Hepatocyte (in vitro differentiated cells): ENCODE measurements around the gene TMEM245. TPM values are rescaled to one million over a fixed set of nuclear protein-coding genes. Genes with fewer than 3 reads are reported as not detected.

Experiments
- DNase-seq: peaks from one replicate; pipeline ENCODE4 v3.0.0-alpha.2; 2016; ENCODE audit warnings: low spot score
- H2AFZ ChIP-seq: fragments of 200-600 bp; sonication (generic); 2 replicates; pipeline ENCODE4 v1.6.0; 2016; ENCODE audit warnings: antibody characterized with exemption, mild to moderate bottlenecking
- H3K27ac ChIP-seq: fragments of 200-600 bp; sonication (generic); 2 replicates; pipeline ENCODE4 v1.5.1; 2016; ENCODE audit warnings: mild to moderate bottlenecking
- H3K27me3 ChIP-seq: fragments of 200-600 bp; sonication (generic); 2 replicates; pipeline ENCODE4 v1.6.1; 2016
- H3K36me3 ChIP-seq: fragments of 200-600 bp; sonication (generic); replicated peaks from 2 replicates; pipeline ENCODE4 v1.5.1; 2016; ENCODE audit warnings: low read depth; ENCODE audit not compliant: insufficient read depth
- H3K4me1 ChIP-seq: fragments of 200-600 bp; sonication (generic); 2 replicates; pipeline ENCODE4 v1.5.1; 2016; ENCODE audit warnings: mild to moderate bottlenecking, moderate library complexity; ENCODE audit not compliant: insufficient read depth
- H3K4me2 ChIP-seq: fragments of 200-600 bp; sonication (generic); 2 replicates; pipeline ENCODE4 v1.6.0; 2016
- H3K4me3 ChIP-seq: fragments of 200-600 bp; sonication (generic); 2 replicates; pipeline ENCODE4 v1.5.1; 2016; ENCODE audit warnings: mild to moderate bottlenecking
- H3K79me2 ChIP-seq: fragments of 200-600 bp; sonication (generic); 2 replicates; pipeline ENCODE4 v1.6.0; 2017; ENCODE audit warnings: mild to moderate bottlenecking
- H3K9me2 ChIP-seq: fragments of 200-600 bp; sonication (generic); replicated peaks from 2 replicates; pipeline ENCODE4 v1.6.0; 2017; ENCODE audit warnings: mild to moderate bottlenecking; ENCODE audit not compliant: insufficient read depth
- H3K9me3 ChIP-seq: fragments of 200-600 bp; sonication (generic); 2 replicates; pipeline ENCODE4 v1.5.1; 2016; ENCODE audit warnings: low read depth, mild to moderate bottlenecking
- H4K20me1 ChIP-seq: fragments of 200-600 bp; sonication (generic); 2 replicates; pipeline ENCODE4 v1.6.0; 2016; ENCODE audit warnings: mild to moderate bottlenecking; ENCODE audit not compliant: insufficient read depth, poor library complexity, severe bottlenecking
- CTCF ChIP-seq: fragments of 200-600 bp; sonication (generic); IDR thresholded peaks from 2 replicates; pipeline ENCODE4 v1.5.1; 2016; ENCODE audit warnings: antibody characterized with exemption, mild to moderate bottlenecking; ENCODE audit not compliant: poor library complexity
- EZH2 ChIP-seq: fragments of 200-600 bp; sonication (generic); IDR thresholded peaks from 2 replicates; pipeline ENCODE4 v1.6.1; 2016; ENCODE audit warnings: antibody characterized with exemption, mild to moderate bottlenecking, borderline replicate concordance
- EZH2phosphoT487 ChIP-seq: fragments of 200-600 bp; sonication (generic); IDR thresholded peaks from one replicate; pipeline ENCODE4 v1.6.1; 2018; ENCODE audit warnings: antibody characterized with exemption, mild to moderate bottlenecking, low read depth, moderate library complexity; ENCODE audit not compliant: unreplicated experiment, severe bottlenecking
- WGBS: methylation state at CpG from one replicate; pipeline ENCODE4 v1.1.6; 2016; ENCODE audit warnings: low lambda C conversion rate; ENCODE audit errors: missing lambda C conversion rate; 5-methylcytosine and 5-hydroxymethylcytosine counted together
- polyA plus RNA-seq: library from polyadenylated mRNA; unstranded; fragments of >200 nt; fragmentation: Nextera tagmentation; extraction: Ambion mirVana; gene quantifications from 2 replicates; pipeline ENCODE4 v1.2.1, GENCODE V29; 2016
- total RNA-seq: library from RNA; depleted of rRNA; stranded (reverse); fragments of >200 nt; gene quantifications from 2 replicates; pipeline ENCODE4 v1.2.3, GENCODE V29; 2014

Gene TMEM245
- total and polyA plus RNA-seq, 2 experiments from 2014 or later = 63.5 to 122 TPM

GRCh38 chr9:109026306-109026705, 93.4 kb downstream of the TMEM245 start:
- Histone ChIP-seq H3K79me2 (peaks cover 23% of the 10 kb centered on the region), H3K9me3 (no peaks in the 10 kb centered on the region), H3K4me3 (no peak overlapping the region), H3K36me3 (no peaks in the 10 kb centered on the region), H3K27ac (no peak overlapping the region), H3K9me2 (no peaks in the 10 kb centered on the region), H3K4me2 (no peak overlapping the region), H3K4me1 (no peaks in the 10 kb centered on the region), H2AFZ (no peak overlapping the region), H3K27me3 (no peaks in the 10 kb centered on the region), H4K20me1 (peaks cover 3% of the 10 kb centered on the region)
- WGBS = 90% methylated on average over 7 of the region's 7 CpGs
- DNase-seq = no peak
- TF ChIP-seq EZH2phosphoT487 (no peak), EZH2 (no peak), CTCF (no peak)

GRCh38 chr9:109022873-109023272, 96.9 kb downstream of the TMEM245 start:
- no peak for DNase-seq

GRCh38 chr9:109020581-109021511, 98.9 kb downstream of the TMEM245 start:
- no peak overlapping the region for H3K4me2 ChIP-seq
- no peak overlapping the region for H3K4me3 ChIP-seq
- no peak overlapping the region for H2AFZ ChIP-seq
- no peak for DNase-seq
- no peak for TF ChIP-seq EZH2
- TF ChIP-seq CTCF = no peak
- TF ChIP-seq EZH2phosphoT487 = no peak
- H3K27ac ChIP-seq = no peak overlapping the region
- 92% methylated on average over 6 of the region's 6 CpGs for WGBS
- H3K27me3 ChIP-seq = no peaks in the 10 kb centered on the region
- no peaks in the 10 kb centered on the region for H3K9me2 ChIP-seq
- no peaks in the 10 kb centered on the region for H3K4me1 ChIP-seq
- peaks cover 6% of the 10 kb centered on the region for H4K20me1 ChIP-seq
- no peaks in the 10 kb centered on the region for H3K9me3 ChIP-seq
- peaks cover 11% of the 10 kb centered on the region for H3K79me2 ChIP-seq
- H3K36me3 ChIP-seq = no peaks in the 10 kb centered on the region

More at GRCh38 chr9:109022873-109023272, 96.9 kb downstream of the TMEM245 start:
- no peak overlapping the region for H2AFZ ChIP-seq
- peaks cover 13% of the 10 kb centered on the region for H3K79me2 ChIP-seq
- H3K4me3 ChIP-seq = no peak overlapping the region
- H4K20me1 ChIP-seq = peaks cover 6% of the 10 kb centered on the region
- no peaks in the 10 kb centered on the region for H3K9me3 ChIP-seq
- H3K27me3 ChIP-seq = no peaks in the 10 kb centered on the region
- no peaks in the 10 kb centered on the region for H3K9me2 ChIP-seq
- H3K36me3 ChIP-seq = no peaks in the 10 kb centered on the region
- no peaks in the 10 kb centered on the region for H3K4me1 ChIP-seq
- no peak overlapping the region for H3K4me2 ChIP-seq
- TF ChIP-seq EZH2phosphoT487 (no peak), EZH2 (no peak), CTCF (no peak)
- no peak overlapping the region for H3K27ac ChIP-seq
